ENCODE data around the gene DUS2. TPM values are rescaled to one million over a fixed set of nuclear protein-coding genes. Genes with fewer than 3 reads are reported as not detected.

DUS2 gene
- total RNA-seq, 4 donors from 2014 or later = 10.0 to 14.1 (median 12.9) TPM

DNA sequence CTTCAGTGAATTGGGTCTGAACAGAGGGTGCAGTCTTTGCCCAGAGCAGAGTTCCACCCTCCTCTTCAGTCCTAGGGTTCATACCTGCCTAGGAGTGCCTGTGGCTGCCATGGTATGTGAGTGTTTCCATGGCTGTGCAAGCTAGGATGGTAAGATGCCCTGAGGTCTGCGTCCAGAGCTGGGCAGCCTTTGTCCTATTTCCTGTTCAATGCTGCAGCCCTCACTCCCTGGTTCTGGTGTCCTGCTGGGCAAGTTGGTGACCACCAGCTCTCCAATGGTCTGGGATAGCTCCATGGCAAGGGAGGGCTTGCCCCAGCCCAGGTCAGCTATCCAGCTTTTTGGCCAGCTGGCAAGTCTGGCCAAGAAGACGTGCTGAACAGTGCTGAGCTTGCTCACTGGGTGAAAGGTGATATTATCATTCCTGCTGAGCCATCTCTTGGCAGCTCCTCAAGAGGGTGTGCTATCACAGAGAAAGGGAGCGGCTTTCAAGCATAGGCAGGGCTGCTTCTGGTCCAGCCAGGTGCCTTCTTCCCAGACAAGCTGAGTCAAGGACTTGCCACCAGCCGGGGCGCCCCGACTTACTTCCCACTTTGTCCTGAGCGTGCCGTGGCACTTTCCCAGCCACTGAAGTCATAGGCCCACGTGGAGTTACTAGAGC is 49.1 kb downstream of the DUS2 start:
- peaks cover 6 to 13% of the 10 kb centered on the region in 2 donors for H3K36me3 ChIP-seq
- no peaks in the 10 kb centered on the region for H3K27me3 ChIP-seq
- TF ChIP-seq POLR2A (IDR thresholded peaks at IDR 0.05) = no peak
- TF ChIP-seq, protein P1, sequence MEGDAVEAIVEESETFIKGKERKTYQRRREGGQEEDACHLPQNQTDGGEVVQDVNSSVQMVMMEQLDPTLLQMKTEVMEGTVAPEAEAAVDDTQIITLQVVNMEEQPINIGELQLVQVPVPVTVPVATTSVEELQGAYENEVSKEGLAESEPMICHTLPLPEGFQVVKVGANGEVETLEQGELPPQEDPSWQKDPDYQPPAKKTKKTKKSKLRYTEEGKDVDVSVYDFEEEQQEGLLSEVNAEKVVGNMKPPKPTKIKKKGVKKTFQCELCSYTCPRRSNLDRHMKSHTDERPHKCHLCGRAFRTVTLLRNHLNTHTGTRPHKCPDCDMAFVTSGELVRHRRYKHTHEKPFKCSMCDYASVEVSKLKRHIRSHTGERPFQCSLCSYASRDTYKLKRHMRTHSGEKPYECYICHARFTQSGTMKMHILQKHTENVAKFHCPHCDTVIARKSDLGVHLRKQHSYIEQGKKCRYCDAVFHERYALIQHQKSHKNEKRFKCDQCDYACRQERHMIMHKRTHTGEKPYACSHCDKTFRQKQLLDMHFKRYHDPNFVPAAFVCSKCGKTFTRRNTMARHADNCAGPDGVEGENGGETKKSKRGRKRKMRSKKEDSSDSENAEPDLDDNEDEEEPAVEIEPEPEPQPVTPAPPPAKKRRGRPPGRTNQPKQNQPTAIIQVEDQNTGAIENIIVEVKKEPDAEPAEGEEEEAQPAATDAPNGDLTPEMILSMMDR (IDR thresholded peaks at IDR 0.05) = no peak
- no peak overlapping the region for H3K4me3 ChIP-seq (replicated peaks in 1 of 3)
- H3K27ac ChIP-seq = no peak overlapping the region
- H3K9me3 ChIP-seq = no peaks in the 10 kb centered on the region
- H3K4me1 ChIP-seq = peaks cover 0 to 24% of the 10 kb centered on the region in 2 donors
- DNase-seq = no peak
- intact Hi-C loops (cut with DNase I) = no loop called here
- WGBS, 2 donors = 81 to 84% methylated on average over 8 to 9 of the region's 9 CpGs

DNA sequence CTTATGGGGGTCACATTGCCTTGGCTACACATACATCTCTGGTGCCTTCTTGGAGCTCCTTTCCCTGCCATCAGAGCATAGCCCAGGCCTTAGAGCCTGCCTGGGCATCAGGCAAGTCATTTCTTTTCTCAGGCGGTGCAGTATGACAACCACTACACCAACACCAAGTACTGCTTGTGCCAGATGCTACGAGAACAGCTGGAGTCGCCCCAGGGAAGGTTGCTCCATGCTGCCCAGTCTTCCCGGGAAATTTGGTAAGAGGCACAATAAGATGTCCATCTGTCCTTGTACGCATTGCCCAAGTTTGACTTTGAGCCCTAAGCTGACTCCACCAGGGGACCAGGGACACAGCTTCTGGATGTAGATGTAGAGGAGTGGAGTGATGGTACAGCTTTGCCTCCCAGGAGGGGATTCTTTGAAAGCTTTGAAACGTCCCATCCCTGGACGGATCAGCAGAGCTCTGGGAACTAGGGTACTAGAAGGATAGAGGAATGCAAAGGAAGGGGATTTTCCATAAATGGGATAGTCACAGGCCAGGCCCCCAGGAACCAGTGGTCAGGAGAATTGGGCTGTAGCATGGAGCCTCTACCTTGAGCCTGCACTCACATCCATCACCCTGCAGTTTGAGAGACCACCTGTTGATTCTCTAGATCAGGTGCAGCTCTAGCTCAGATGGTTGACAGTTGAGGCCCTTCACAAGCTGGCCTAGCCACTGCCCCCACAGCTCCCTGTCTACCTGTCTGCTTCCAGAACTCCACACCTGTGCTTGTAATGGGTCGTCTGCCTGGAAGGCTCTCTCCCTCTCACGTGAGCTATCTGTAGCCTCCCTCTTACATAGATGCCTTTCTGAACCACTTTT is 51.0 kb downstream of the DUS2 start:
- Histone ChIP-seq H3K36me3 (peaks cover 6 to 13% of the 10 kb centered on the region in 2 donors), H3K4me3 (replicated peaks in 1 of 3) (no peak overlapping the region), H3K27me3 (no peaks in the 10 kb centered on the region), H3K4me1 (peaks cover 0 to 21% of the 10 kb centered on the region in 2 donors), H3K9me3 (no peaks in the 10 kb centered on the region), H3K27ac (no peak overlapping the region)
- intact Hi-C loops (cut with DNase I) = no loop called here
- DNase-seq = no peak
- TF ChIP-seq, protein P1 (IDR thresholded peaks at IDR 0.05) = no peak
- TF ChIP-seq POLR2A (IDR thresholded peaks at IDR 0.05) = no peak
- 94 to 99% methylated on average over 9 of the region's 9 CpGs for WGBS, 2 donors

DNA sequence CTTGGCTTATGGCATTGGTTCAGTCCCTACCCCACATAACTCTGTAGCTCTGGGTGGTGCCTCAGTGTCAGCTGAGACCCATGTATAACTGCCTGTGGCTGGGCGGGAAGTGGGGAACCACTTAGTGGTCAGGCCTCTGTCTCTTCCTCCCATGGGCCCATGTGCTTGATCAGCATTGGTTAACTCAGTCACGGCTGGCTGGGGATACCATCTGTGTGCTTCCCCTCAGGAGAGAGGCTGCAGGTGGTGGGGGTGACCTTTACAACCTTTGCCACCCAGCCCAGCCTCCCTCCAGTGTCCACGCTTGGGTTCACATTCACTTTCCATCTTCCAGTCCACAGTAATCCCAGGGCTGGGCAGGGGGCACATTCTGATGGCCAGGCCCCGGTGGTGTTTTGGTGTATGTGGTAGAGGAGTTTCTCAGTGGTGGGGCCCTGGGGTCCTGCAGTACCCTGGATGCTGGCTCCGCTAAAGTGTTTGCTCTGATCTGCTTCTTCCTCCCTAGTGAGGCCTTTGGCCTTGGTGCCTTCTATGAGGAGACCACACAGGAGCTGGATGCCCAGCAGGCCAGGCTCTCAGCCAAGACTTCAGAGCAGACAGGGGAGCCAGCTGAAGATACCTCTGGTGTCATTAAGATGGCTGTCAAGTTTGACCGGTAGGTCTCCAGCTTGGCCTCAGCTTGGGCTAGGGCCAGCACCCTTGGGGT is 51.9 kb downstream of the DUS2 start:
- no peak for DNase-seq
- Histone ChIP-seq H3K4me1 (peaks cover 1 to 22% of the 10 kb centered on the region in 2 donors), H3K4me3 (replicated peaks in 1 of 3) (no peak overlapping the region), H3K27ac (no peak overlapping the region), H3K27me3 (no peaks in the 10 kb centered on the region), H3K36me3 (peaks cover 6 to 13% of the 10 kb centered on the region in 2 donors), H3K9me3 (no peaks in the 10 kb centered on the region)
- intact Hi-C loops (cut with DNase I) = no loop called here
- 88 to 91% methylated on average over 3 to 5 of the region's 6 CpGs for WGBS, 2 donors
- TF ChIP-seq, protein P1 (IDR thresholded peaks at IDR 0.05) = no peak
- no peak for TF ChIP-seq POLR2A (IDR thresholded peaks at IDR 0.05)

DNA sequence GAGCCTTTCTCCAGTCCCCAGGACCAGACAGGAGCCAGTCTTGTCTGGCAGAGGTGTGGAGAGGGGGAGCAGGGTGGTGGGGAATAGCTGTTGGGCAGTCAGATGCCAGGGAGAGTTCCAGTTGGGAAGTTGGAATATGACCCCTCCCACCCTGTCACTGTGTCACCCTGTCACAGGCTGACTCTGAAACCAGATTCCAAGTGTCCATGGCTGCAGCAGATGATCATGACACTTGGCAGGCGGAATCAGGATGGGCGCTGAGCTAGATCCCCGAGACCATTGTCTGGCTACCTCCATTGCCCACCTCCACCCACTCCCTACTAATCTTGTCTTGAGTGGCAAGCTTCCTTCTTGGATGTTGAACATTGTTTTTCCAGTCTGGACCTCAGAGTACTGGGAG is 52.9 kb downstream of the DUS2 start:
- intact Hi-C loops (cut with DNase I) = no loop called here
- no peak for DNase-seq
- no peak overlapping the region for H3K4me3 ChIP-seq (replicated peaks in 1 of 3)
- peaks cover 10 to 32% of the 10 kb centered on the region in 2 donors for H3K4me1 ChIP-seq
- 93 to 100% methylated on average over 3 of the region's 3 CpGs for WGBS, 2 donors
- H3K9me3 ChIP-seq = no peaks in the 10 kb centered on the region
- H3K27me3 ChIP-seq = no peaks in the 10 kb centered on the region
- TF ChIP-seq POLR2A (IDR thresholded peaks at IDR 0.05) = no peak
- TF ChIP-seq, protein P1 (IDR thresholded peaks at IDR 0.05) = no peak
- H3K27ac ChIP-seq = no peak overlapping the region
- peaks cover 3 to 11% of the 10 kb centered on the region in 2 donors for H3K36me3 ChIP-seq
